Head of caudate nucleus (tissue), 42 donors: ENCODE results near the gene CDC14B.
"Not testable (repeated sequence)": the region's sequence is repeated elsewhere in the genome, so short reads cannot be mapped to it uniquely, and the experiment has no call there.

Experiments used
- DNase-seq, 42 donors: peaks; one replicate each; pipeline versions ENCODE4 v3.0.0 to v3.0.0-alpha.2; 2020 to 2021; ENCODE audit warnings: mixed read lengths in 7 of 42
- intact Hi-C: fragments of 100-400 bp; cut with DNase I; formaldehyde crosslinking; loops from one replicate; pipeline ENCODE4 v1.15.0; 2022

CDC14B gene

DNA sequence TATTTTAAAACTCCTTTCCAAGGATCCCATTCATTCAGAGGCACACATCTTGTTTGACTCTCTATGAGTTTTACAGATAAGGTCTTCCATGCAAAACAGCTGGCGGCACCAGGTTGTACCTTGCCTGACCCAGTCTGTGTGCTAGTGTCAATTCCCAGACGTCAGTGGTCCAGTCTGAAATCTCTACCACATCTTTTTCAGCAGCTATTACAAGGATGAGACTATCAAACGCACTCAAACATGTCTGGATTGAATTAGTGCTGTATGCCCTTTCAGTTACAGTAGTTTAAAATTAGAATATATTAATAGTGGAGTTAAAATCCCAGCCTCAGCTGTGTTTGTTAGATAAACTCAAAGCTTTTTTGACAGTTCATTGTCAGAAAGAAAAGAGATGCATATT is 11.7 kb downstream of the CDC14B start:
- DNase-seq, result peak in 1 of 42 donors; percentile 16
- intact Hi-C loops, result no loop called here

DNA sequence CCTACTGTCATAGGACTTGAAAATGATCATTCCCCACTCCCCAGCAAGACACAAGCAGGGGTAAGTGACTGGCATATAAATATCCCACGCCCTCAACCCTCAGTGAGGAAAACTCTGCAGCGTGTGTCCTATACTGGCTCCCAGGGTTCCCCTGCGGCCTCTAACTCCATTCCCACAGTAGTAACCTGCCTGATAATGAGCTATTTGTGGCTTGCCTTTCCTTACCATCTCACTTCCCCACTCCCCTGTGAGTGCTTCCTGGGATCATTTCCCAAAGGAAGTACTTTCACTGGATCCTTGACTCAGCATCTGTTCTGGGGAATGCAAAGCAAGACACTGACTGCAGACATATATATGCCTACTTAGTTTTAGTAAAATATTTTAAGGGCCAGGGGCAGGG is 14.3 kb downstream of the CDC14B start:
- intact Hi-C loops, result no loop called here

DNA sequence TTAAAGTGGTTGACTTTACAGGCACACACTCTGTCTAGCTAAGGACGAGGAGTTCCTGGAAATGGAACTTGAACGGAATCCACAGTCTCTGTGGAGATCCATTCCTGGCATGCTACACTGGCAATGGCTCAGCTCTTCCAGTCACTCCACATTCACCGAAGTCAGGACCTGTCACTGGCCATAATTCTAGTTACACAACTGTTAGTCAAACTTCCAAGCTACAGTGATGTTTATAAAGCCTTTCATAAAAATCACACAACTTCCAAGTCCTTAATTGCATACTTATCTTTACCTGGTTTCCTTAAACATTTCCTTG is 15.7 kb downstream of the CDC14B start:
- intact Hi-C loops, result no loop called here
- DNase-seq, result peak in 4 of 42 donors; percentile 22 to 60 (median 36)

More for the DNA sequence above, 14.3 kb downstream of the CDC14B start:
- no peak for DNase-seq

DNA sequence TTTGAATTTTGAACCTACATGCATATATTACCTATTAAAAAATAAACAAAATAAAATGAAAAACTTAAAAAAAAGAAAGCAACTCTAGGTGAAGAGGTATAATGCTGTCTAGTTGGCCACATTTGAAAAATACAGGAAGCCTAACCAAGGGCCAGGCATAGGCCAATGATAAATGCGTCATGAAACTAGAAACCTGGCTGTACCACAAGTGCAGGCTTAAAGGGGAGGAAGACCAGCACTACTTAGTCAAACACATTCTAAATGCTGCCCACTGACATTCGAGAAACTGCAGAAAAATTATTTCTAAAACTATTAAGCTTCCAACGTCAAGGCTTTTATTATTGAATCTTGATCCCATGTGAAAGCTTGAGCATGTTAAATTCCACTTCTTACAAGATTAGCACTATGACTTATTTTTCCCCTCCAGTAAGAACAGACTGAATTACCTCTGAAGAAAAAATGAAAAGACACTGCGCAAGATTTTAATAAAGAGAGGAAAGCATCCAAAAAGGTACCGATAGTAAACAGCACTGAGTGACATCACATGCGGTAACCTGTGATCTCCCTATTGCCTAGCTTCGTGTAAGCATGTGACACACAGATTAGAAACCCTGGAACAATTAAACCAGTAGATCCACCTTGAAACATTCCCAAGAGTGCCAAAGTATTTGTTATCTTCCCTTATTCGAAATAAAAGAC is 16.2 kb downstream of the CDC14B start:
- no peak for DNase-seq
- intact Hi-C loops, result no loop called here

DNA sequence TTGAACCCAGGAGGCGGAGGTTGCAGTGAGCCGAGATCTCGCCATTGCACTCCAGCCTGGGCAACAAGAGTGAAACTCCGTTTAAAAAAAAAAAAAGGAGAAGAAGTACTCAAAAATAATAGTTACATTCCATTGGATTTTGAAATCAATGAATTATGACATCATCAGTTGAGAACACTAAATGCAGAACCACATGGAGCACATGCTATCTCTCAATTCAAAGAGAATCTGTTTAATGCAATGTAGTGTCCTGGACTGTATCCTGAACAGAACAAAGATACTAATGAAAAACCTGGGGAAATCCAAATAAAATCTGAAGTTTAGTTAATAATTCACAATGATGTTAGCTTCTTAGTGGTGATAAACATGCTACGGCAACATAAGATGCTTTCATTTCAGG is 20.3 kb downstream of the CDC14B start:
- no peak for DNase-seq
- intact Hi-C loops, result no loop called here

DNA sequence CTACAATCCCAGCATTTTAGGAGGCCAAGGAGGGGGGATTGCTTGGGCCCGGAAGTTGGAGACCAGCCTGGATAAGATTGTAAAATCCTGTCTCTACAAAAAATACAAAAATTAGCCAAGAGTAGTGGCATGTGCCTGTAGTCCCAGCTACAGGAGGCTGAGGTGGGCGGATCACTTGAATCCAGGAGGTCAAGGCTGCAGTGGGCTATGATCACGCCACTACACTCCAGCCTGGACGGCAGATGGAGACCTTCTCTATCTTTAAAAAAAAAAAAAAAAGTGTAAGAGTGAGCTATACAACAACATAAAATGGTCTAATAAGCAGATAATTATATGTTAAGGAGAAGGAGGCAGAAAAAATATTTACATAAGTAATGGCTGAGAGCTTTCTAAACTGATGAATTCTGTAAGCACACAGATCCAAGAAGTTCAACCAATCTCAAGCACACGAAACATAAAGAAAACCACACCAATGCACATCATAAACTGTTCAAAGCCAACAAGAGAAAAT is 23.0 kb downstream of the CDC14B start:
- intact Hi-C loops, result no loop called here
- no peak for DNase-seq

DNA sequence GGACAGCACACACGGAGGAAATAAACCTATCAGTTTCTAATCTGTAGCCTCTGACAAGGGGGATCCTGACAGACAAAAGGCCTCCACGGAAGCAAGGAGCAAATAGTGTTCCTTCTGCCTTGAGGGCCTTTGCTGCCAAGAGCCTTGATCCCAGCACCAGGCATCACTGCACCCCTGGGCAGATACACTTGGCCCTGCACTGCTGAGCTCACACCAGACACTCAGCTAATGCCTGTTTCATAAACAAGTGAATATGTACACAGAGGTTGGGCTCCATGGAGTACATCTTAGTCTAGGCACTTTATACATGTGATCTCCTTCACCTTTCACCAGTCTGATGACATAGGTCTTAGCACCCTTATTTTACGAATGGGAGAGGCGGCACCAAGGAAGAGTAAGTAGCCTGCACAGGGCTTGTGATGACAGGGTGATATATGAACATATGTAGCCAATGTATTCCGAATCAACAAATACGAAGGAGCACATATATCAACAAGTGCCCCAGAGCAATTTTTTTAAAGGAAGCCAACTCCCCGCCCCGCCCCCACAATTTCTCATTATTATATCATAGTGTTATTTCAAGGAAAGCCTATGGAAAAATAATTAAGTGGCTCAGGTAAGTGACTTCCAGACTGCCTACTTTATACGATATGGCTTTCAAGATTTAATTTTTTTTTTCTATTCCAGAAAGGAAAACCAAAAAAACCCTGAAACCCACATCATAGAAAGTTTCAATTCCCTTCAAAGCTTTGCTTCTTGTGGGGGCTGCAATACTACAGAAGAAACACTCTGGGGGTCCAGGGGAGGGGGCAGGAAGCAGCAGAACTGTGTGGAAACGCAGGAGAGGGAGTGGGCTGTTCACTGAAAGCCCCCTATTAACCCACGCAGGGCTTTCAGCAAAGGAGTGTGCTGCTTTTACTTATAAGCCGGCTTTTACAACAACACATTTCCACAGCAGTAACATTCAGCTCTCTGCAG is 32.0 kb downstream of the CDC14B start:
- DNase-seq, result no peak
- intact Hi-C loops, result no loop called here

DNA sequence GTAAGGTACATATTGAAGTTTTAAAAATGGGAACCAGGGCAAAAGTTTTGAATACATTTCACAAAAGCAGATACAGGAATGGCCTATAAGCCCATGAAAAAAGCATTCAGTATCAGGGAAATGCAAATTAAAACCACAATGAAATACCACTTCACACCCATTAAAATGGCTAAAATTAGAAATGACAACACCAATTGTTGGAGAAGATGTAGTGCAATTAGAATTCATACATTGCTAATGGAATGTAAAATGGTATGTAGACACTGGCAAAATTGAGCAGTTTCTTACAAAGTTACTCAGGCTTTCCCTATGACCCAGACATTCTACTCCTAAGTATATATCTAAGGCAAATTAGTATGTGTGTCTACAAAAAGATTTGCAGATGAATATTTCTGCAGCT is 34.2 kb downstream of the CDC14B start:
- no peak for DNase-seq
- intact Hi-C loops, result no loop called here

DNA sequence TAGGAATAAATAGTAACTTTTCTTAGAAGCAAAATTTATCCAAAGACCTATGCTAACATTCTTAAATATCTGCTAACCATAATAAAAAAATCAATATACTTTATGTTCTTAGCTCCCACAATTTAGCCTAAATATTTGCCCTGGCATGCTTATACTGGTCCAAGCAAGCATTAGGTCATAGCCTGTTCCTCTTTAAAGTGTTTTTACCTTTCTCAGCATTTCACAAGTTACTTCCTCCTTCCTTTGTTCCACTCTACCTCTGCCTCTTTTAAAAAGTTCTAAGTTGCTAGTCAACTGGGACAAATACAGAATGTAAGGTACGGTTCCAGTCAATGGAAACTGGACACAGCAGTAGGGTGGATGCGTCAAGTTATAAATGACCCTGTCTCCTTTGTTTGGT is 37.4 kb downstream of the CDC14B start:
- DNase-seq, intact Hi-C loops: not testable (repeated sequence)

DNA sequence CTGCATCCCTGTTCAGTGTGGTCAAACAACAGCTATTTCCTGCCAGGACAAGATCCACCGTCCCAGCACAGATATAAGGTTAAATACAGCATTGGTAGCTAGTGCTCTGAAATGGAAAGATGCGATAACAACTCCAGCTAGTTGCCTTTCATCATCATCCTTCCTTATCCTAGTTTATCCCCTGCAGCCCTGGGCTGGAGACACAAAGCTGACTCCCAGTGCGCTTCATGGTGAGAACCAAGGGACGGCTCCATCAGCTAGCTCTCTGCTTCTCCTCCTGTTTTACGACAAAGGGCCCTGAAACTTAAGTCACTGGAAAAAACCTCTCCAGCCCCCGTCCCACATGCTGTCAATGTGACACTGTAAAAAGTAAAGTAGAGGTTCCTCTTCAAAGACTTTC is 37.9 kb downstream of the CDC14B start:
- intact Hi-C loops, result no loop called here
- DNase-seq, result peak in 2 of 42 donors; percentile 11 to 13

DNA sequence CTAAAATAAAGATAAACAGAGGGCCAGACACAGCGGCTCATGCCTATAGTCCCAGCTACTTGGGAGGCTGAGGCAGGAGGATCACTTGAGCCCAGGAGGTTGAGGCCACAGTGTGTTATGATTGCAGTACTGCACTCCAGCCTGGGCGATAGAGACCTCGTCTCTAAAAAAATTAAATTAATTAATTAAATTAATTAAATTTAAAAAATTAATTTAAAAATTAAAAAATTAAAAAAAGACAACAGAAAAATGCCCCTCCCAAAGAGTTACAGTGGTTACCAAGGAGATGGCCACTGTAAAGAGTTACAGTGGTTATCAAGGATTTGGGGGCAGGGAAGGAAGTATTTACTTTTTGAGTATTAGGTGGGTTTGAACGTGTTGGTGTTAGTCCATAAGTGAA is 38.3 kb downstream of the CDC14B start:
- no peak for DNase-seq
- intact Hi-C loops, result no loop called here

DNA sequence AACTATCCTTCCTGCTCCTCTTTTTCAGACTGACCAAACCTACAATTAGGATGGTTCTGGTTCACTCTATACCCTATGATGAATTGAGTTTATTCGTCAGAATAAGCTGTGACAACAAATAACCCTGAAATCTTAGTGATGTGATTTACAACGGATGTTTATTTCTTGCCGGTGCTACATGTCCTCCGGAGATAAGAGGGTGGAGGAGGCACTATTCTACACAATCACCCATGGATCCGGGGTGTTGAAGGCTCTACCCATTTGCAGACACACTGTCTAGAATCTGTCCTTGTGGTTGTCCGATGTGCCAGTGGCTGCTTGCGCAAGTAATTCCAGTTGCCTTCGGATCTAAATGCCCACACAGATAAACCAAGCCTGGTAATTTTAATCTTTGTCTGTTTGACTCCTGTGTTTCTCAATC is 44.7 kb downstream of the CDC14B start:
- intact Hi-C loops, result no loop called here
- DNase-seq, result no peak

DNA sequence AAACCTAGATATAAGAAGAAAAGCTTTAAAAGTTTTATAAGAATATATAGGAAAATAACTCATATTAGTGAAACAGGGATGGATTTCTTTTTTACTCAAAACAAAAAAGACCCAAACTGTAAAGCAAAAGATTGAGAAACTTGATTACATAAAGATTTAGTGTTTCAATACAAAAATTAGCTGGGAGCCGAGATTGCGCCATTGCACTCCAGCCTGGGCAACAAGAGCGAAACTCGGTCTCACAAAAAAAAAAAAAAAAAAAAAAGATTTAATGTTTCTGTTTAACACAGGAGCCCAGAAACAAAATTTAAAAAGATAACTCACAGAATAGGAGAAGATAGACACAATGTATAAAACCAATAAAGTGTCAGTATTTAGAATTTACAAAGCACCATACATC is 45.2 kb downstream of the CDC14B start:
- intact Hi-C loops, result no loop called here
- no peak for DNase-seq

DNA sequence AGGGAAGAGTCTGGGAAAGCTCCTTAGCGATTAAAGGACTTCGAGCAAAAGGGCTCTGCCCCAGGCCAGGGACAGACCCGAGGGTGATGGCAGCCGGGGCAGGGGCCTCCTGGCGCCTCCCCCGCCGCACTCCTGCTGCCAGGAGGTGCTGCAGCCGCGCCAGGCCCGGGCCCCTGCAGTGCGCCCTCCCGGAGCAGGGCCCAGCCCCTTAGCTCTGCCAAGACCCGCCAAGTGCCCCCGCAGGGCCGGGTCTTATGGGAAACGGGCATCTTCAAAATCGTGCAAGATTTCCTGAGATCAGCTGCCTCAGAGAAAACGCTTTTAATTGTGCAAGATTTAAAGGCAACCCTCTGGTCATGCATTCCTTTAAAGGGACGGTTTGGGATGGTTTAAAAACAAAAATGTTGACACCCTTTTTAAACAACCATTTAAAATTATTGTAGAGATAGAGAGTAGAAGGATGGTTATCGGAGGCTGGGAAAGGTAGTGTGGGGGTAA is 52.4 kb downstream of the CDC14B start:
- no peak for DNase-seq
- intact Hi-C loops, result loop anchor here (5.0 kb wide), 3 partner anchors 50 to 115 kb away; partner anchors contain the start of genes CDC14B and HABP4

DNA sequence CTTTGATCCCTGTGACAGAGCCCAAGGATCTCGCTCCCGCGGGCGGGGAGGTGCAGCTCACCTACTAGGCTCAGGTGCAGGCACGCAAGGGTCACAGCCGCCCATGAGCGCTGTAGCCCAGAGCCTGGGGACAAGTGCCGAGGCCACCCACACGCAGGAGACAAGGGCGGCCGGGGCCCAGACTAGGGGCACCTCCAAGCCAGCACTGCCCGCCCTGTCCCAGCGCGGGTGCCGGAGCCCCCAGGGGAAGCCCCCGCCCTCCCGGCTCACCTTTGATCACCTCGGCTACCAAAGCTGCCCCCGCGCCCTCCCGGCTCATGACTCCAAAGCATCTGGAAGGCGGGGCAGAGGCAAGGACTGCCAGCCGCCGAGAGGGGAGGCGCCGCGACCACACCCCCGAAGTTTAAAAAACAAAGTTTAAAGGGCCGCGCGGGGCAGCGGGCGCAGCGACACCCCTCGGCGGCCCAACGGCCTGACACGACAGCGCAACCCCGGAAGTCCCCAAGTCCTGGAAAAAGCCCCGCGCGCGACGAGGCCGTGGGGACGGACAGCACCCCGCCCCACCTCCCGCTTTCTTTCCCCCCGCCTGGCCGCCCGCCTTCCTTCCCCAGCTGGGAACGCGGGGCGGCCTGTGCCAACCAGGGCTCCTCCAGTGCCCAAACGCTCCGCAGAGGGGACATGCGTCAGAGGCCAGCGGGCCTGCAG is 53.0 kb downstream of the CDC14B start:
- DNase-seq, result peak; percentile 62 to 94 (median 87)
- intact Hi-C loops, result loop anchor here (5.0 kb wide), 3 partner anchors 51 to 114 kb away; partner anchors contain the start of genes CDC14B and HABP4

DNA sequence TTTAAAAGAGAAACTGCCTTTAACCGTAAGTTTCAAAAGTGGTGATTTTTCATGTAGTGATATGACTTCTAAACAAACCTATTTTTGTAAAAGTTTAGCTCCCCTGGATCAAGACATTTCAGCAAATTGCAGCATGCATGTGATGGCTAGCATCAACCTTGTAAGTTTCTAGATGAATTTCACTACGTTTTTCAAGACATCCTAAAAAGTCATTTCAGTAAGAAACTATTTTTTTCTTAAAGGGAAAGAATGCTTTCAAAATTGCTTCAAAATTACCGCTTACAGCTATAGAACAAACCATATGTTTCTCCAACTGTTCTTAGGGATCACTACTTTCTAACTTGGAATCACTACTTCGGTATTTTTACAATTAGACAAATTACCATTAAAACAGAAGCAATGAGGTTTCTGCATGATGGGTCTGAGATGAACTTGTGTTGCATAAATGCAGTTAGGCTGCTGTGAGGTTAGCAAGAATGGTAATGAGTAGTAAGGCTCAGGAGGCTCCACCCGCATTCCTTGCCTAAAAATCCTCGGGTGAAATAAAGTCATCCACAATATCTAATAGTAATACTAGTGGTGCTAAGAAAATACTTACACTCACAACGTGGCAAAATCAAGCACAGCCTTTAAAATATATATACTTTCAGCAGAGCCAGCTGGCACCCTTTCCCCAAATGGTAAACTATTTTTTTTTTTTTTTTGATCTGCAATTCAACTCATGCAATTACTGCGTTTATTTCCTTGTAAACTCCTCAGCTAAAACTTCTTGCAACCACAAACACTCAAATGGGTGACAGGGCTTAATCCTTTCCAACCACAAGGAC is 53.8 kb downstream of the CDC14B start:
- DNase-seq, result peak in 2 of 42 donors; percentile 7 to 15
- intact Hi-C loops, result loop anchor here (5.0 kb wide), 3 partner anchors 51 to 114 kb away; partner anchors contain the start of genes CDC14B and HABP4

DNA sequence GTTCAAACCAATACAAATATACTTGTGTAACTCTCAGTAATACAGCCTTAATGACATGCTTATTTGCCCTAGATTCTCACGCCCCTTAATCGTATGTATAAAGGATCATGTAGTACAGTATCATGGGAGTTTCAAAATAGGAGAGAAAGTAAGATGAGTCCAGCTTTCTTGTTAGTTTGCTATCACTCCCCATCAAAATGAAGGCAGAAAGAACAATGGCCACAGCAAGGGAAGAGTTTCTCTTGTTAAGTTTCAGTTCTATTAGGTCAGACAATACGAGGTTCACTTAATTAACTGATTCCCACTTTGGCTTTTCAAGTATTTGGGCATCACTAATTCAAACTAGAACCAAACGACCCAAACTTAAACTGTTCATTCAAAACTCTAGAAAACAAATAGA is 55.4 kb downstream of the CDC14B start:
- intact Hi-C loops, result no loop called here
- no peak for DNase-seq

DNA sequence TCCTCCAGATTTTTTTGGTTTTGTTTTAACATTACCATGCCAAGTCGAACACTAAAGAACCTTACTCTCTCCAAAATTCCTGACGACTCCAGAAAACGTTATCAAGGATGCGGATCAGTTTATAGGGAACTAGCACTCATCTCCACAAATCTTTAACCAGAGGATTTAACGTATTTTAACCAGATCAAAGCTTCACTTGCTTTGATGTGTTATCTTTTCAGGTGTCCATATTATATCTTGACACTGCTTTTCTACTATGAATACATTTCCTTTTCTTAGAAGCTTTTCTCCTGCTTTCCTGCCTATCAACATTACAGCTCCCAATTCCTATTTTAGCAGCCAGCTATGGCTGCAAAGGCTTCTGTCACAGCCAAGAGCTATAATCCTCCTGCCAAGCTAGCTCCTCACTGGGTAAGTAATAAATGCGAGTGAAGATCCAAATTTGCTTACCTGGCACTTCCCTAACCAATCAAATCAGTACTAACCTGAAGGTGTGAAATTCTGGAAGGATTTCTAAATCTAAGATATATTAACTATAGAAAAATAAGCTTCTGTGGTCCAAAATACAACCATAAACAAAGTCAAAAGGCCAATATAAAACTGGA is 60.2 kb downstream of the CDC14B start:
- peak in 1 of 42 donors; percentile 15 for DNase-seq
- intact Hi-C loops, result no loop called here
